ENCODE results near the gene CDCA3. TPM values are rescaled to one million over a fixed set of nuclear protein-coding genes. Genes with fewer than 3 reads are reported as not detected.

Gene CDCA3
- total and polyA plus RNA-seq, 2 donors (not counting 1 experiment from before 2014, with no cell fraction given), result 9.1 to 9.4 TPM

DNA sequence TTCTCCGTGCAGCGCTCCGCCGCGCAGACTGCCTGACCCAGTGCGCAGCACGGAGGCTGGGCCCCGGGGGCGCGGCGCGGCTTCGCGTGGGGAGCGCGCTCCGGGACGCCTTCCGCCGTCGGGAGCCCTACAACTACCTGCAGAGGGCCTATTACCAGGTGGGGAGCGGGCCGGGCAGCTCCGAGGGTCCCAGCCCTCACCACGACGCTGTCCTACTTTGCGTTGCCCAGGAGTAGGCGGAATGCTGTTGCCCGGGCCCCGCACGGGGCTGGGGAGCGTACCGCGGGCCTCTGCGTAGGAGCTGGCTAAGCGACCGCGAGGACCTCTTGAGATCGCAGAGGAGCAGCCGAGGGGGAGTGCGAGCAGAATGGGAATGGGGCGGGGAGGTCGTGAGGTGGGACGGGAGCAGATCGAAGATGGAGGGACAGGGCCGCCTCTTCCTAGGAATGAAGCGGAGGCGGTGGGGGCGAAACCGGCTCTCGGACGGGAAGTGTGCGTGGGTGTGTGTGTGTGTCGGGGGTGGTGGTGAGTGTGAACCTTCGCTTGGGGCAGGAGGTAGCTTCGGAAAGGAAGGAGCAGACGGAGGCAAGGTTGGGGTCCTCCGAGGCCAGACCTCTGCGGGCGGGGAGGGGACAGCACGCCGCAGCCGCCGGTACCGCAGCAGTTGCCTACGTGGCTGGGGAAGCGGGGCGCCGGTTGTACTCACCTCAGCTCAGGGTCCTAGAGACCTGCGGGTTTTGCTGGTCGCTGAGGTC lies 22.1 kb downstream of the CDCA3 start:
- Histone ChIP-seq H3K36me3 (ENCODE audit: control insufficient read depth, insufficient read depth, low read length) (peaks cover 26% of the 10 kb centered on the region), H4K20me1 (ENCODE audit: control insufficient read depth, extremely low read depth, insufficient read depth, low read length) (no peaks in the 10 kb centered on the region), H3K9me3 (ENCODE audit: control insufficient read depth, insufficient read depth, low read depth, low read length) (no peaks in the 10 kb centered on the region), H3K4me1 (ENCODE audit: control insufficient read depth, extremely low read depth, insufficient read depth, low read length) (peaks cover 18% of the 10 kb centered on the region), H3K27ac (ENCODE audit: insufficient read depth, low read length) (peak overlapping the region; percentile 90), H3K9ac (ENCODE audit: insufficient read depth, low read length) (peak overlapping the region; percentile 91), H3K79me2 (ENCODE audit: control insufficient read depth, insufficient read depth, low read length) (peaks cover 26% of the 10 kb centered on the region), H3K27me3 (ENCODE audit: control insufficient read depth, insufficient read depth, low read length) (no peaks in the 10 kb centered on the region), H3K4me3 (replicated peaks in 1 of 4; ENCODE audit: control extremely low read depth in 1 of 4, insufficient read depth in 1 of 4, low read depth in 3 of 4, low read length in 4 of 4) (peak overlapping the region; percentile 73 to 97 (median 94)), H2AFZ (ENCODE audit: low read length) (peak overlapping the region; percentile 61), H3K4me2 (ENCODE audit: extremely low read depth, insufficient read depth, low read length) (peak overlapping the region; percentile 88)
- TF ChIP-seq, protein P1, sequence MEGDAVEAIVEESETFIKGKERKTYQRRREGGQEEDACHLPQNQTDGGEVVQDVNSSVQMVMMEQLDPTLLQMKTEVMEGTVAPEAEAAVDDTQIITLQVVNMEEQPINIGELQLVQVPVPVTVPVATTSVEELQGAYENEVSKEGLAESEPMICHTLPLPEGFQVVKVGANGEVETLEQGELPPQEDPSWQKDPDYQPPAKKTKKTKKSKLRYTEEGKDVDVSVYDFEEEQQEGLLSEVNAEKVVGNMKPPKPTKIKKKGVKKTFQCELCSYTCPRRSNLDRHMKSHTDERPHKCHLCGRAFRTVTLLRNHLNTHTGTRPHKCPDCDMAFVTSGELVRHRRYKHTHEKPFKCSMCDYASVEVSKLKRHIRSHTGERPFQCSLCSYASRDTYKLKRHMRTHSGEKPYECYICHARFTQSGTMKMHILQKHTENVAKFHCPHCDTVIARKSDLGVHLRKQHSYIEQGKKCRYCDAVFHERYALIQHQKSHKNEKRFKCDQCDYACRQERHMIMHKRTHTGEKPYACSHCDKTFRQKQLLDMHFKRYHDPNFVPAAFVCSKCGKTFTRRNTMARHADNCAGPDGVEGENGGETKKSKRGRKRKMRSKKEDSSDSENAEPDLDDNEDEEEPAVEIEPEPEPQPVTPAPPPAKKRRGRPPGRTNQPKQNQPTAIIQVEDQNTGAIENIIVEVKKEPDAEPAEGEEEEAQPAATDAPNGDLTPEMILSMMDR (conservative IDR thresholded peaks at IDR 0.05 in 1 of 2, IDR thresholded peaks at IDR 0.05 in 1 of 2; ENCODE audit: low read depth in 1 of 2, low read length in 2 of 2), result no peak
- TF ChIP-seq EZH2 (IDR thresholded peaks at IDR 0.05; ENCODE audit: low read length, missing control alignments), result no peak
- peak; percentile 57 to 65 for DNase-seq (ENCODE audit: low read depth in 2 of 2)

DNA sequence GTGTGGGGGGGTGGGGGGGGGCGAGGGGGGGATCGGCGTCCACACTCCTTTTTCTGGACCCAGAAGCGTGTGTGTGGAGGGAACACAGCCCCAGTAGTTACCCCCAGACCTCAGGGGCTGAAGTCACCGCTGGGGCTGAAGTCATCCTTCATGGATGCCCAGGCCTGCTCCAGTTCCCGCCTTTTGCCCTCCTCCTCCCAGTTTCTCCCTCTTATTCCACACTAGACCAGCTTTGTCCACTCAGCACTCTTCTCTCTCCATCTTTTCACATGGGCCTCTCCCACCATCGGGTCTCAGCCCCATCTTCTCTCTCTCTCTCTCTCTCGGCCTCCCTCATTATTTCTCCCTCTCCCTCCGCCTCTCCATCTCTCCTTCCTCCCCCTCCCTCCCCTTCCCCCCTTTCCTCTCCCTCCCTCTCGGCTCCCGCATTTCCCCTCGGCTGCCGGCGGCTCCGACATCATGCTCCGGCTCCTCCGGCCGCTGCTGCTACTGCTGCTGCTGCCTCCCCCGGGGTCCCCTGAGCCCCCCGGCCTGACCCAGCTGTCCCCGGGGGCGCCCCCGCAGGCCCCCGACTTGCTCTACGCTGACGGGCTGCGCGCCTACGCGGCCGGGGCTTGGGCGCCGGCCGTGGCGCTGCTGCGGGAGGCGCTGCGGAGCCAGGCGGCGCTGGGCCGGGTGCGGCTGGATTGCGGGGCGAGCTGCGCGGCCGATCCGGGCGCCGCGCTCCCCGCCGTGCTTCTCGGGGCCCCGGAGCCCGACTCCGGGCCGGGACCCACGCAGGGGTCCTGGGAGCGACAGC lies 22.9 kb downstream of the CDCA3 start, which contains the start of gene P3H3:
Gene P3H3 (plus strand): TSS at position 426 of the 799 bp plus-strand sequence. CDS start 34 bp downstream, at position 460.
- peak; percentile 54 to 56 for DNase-seq (ENCODE audit: low read depth in 2 of 2)
- Histone ChIP-seq H3K36me3 (ENCODE audit: control insufficient read depth, insufficient read depth, low read length) (peaks cover 20% of the 10 kb centered on the region), H3K27me3 (ENCODE audit: control insufficient read depth, insufficient read depth, low read length) (no peaks in the 10 kb centered on the region), H4K20me1 (ENCODE audit: control insufficient read depth, extremely low read depth, insufficient read depth, low read length) (no peaks in the 10 kb centered on the region), H3K9me3 (ENCODE audit: control insufficient read depth, insufficient read depth, low read depth, low read length) (no peaks in the 10 kb centered on the region), H3K9ac (ENCODE audit: insufficient read depth, low read length) (peak within 1 kb of the TSS; percentile 91), H3K27ac (ENCODE audit: insufficient read depth, low read length) (peak within 1 kb of the TSS; percentile 90), H3K4me2 (ENCODE audit: extremely low read depth, insufficient read depth, low read length) (peak within 1 kb of the TSS; percentile 88), H3K4me1 (ENCODE audit: control insufficient read depth, extremely low read depth, insufficient read depth, low read length) (peaks cover 18% of the 10 kb centered on the region), H2AFZ (ENCODE audit: low read length) (peak within 1 kb of the TSS; percentile 62), H3K79me2 (ENCODE audit: control insufficient read depth, insufficient read depth, low read length) (peaks cover 26% of the 10 kb centered on the region), H3K4me3 (replicated peaks in 1 of 4; ENCODE audit: control extremely low read depth in 1 of 4, insufficient read depth in 1 of 4, low read depth in 3 of 4, low read length in 4 of 4) (peak within 1 kb of the TSS; percentile 73 to 97 (median 94))
- TF ChIP-seq EZH2 (IDR thresholded peaks at IDR 0.05; ENCODE audit: low read length, missing control alignments), result no peak
- TF ChIP-seq, protein P1 (conservative IDR thresholded peaks at IDR 0.05 in 1 of 2, IDR thresholded peaks at IDR 0.05 in 1 of 2; ENCODE audit: low read depth in 1 of 2, low read length in 2 of 2), result peak in 1 of 2 donors; percentile 3

DNA sequence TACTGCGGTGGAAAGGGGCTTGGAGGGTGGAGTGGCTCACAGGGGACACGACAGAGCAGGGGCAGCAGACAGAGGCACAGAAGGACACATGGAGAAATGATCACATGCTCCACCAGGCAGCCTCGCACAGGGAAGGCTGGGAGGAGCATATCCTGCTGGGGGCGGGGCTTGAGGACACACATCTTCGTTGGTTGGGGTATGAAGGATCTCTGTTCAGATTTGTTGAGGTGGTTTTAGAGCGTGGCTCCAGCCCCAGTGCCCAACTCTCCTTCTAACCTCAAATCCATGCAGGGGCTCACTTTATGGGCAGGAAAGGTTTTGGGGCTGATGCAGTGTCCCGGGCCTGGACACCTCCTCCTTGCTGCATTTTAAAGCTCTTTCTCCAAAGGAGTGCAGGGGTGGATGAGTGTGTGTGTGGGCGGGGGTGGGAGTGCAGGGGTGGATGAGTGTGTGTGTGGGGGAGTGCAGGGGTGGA lies 23.6 kb downstream of the CDCA3 start:
- no peak for TF ChIP-seq EZH2 (IDR thresholded peaks at IDR 0.05; ENCODE audit: low read length, missing control alignments)
- TF ChIP-seq, protein P1 (conservative IDR thresholded peaks at IDR 0.05 in 1 of 2, IDR thresholded peaks at IDR 0.05 in 1 of 2; ENCODE audit: low read depth in 1 of 2, low read length in 2 of 2), result no peak
- no peaks in the 10 kb centered on the region for H3K9me3 ChIP-seq (ENCODE audit: control insufficient read depth, insufficient read depth, low read depth, low read length)
- H3K36me3 ChIP-seq (ENCODE audit: control insufficient read depth, insufficient read depth, low read length), result peaks cover 20% of the 10 kb centered on the region
- peaks cover 18% of the 10 kb centered on the region for H3K4me1 ChIP-seq (ENCODE audit: control insufficient read depth, extremely low read depth, insufficient read depth, low read length)
- H3K9ac ChIP-seq (ENCODE audit: insufficient read depth, low read length), result peak overlapping the region; percentile 51
- H3K4me2 ChIP-seq (ENCODE audit: extremely low read depth, insufficient read depth, low read length), result peak overlapping the region; percentile 73
- peak overlapping the region; percentile 78 for H3K27ac ChIP-seq (ENCODE audit: insufficient read depth, low read length)
- peak; percentile 78 to 83 for DNase-seq (ENCODE audit: low read depth in 2 of 2)
- peak overlapping the region in 3 of 4 experiments; percentile 19 to 40 (median 34) for H3K4me3 ChIP-seq (replicated peaks in 1 of 4; ENCODE audit: control extremely low read depth in 1 of 4, insufficient read depth in 1 of 4, low read depth in 3 of 4, low read length in 4 of 4)
- peaks cover 26% of the 10 kb centered on the region for H3K79me2 ChIP-seq (ENCODE audit: control insufficient read depth, insufficient read depth, low read length)
- peak overlapping the region; percentile 21 for H2AFZ ChIP-seq (ENCODE audit: low read length)
- H4K20me1 ChIP-seq (ENCODE audit: control insufficient read depth, extremely low read depth, insufficient read depth, low read length), result no peaks in the 10 kb centered on the region
- peaks cover 2% of the 10 kb centered on the region for H3K27me3 ChIP-seq (ENCODE audit: control insufficient read depth, insufficient read depth, low read length)
